ENCODE results near the gene DVL1.
A peak's percentile ranks its signal among the peaks of the same experiment; 100 is the strongest.
"Not testable (repeated sequence)": the region's sequence is repeated elsewhere in the genome, so short reads cannot be mapped to it uniquely, and the experiment has no call there.

The DVL1 gene

DNA sequence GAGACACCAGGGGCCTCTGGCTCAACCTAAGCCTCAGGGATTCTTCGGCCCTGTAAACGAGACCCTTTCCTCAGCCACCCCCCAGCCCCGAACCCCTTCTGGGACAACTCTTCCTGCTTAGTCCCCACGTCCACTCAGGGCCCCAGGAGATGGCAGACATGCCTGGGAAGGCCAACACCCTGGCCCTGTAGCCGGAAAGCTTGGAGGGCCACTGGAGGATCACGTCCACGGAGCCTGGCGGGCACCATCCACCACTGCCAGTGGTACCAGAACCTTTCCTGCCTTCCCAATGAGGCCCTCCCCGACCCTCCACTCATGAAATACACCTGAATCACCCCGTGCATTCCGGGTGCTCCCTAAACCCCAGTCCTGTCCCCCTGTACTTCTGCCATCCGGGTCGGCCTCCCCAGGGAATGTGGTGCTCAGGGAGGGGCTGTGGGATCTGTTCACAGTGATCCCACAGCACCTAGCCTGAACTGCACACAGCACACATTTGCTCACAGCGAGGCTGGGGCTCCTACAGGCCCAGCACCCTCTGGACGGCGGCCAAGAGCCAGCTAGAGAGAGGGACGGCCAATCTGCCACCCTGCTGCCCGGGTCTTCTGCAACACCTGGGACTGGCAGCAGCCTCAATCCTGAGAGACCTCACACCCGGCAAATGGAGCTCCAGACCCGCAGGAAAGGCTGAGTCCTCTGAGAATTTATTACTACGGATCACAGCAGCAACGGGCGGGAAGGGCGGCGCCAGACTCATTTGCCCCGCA lies 24.0 kb upstream of the DVL1 start:
- no peak for DNase-seq

DNA sequence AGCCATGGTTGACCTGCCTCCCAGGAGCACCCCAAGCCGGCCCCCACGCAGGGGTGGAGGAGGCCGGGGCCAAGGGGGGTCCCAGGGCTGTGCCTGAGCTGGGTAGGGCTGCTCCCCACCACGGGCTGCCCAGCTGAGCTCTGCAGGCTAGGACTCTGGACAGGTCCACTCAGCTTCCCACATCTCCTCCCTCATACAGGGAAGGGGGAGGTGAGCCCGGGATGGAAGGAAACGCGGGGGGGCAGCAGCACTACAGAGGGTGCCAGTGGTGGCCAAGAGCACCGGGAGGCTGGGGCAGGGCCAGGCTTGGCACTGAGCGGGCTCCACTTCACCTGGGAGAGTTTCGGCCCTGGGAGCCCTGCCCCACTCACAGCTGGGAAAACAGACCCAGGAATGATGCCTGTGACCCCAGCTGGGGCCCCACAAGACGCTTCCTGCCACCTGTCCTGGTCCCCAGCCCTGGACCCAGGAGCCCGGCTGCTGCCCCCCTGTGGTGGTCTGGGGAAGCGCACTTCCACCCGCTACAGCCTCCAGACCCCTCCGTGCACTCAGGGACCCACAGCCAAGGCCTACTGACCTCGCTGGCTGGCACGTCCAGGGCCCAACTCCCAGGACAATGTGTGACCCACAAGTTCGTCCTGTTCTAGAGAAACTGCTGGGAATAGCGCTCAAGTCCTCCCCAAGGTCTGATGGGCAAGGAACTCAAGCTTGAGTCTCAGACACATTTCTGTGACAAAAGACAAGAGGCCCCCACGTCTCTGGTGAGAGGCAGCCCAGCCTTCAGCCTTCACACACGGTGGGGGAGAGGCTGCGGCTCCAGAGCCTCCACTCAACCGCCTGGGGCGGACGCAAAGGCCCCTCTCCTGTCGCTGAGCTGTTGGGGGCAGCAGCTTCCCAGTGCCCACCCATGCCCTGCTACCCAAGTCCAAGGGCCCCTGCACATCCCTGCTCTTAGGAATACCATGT lies 22.8 kb upstream of the DVL1 start:
- peak; percentile 57 for DNase-seq

DNA sequence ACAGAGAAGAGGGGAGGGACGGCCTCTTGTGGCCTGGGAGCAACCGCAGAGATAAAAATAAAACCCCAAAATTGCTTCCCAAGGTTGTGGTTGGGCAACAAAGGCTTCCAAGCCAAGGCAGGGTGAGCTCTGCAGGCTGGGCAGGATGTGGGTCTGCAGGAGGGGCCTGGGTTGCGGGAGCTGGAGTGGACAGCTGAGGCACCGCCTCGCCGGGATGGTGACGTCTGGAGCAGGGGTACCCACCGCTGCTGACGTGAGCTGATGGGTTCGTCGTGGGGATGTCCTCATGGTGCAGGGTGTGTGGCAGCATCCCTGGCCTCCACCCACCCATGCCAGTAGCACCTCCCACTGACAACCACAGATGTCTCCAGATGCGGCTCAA lies 22.1 kb upstream of the DVL1 start:
- no peak for DNase-seq

DNA sequence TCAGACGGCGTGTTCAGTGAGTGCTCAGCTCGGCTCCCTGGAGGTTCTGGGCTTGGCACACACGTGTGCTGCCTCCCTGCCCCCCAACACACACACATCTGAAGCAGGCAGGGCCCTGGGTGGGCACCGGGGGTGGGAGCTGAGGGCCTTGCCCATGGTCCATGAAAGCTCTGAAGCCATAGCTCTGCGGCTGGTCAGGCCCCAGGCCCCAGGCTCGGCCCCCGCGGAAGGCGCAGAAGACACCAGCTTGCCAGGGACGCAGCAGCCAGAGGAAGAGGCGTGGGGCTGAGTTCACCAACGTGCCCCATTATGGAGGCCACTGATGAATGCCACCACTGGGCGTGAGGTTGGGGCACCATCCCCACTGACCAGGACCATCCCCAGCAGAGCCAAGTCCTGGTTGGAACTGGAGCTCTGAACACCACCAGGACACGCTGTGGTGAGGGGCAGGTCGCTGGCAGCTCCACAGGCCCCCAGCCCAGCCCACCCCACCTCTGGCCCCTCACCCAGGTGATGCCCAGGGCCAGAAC lies 21.6 kb upstream of the DVL1 start:
- DNase-seq: no peak

DNA sequence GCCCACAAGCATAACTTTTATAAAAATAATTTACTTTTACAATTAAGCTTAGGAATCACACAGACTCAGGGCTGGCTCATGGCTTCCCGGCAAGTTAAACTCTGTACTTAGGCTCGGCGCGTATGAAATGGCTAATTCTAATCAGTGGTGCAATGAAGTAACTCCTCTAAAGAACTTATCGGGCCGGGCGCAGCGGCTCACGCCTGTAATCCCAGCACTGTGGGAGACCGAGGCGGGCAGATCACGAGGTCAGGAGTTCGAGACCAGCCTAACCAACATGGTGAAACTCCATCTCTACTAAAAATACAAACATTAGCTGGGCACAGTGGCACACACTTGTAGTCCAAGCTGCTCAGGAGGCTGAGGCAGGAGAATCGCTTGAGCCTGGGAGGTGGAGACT lies 20.9 kb upstream of the DVL1 start:
- DNase-seq: not testable (repeated sequence)

DNA sequence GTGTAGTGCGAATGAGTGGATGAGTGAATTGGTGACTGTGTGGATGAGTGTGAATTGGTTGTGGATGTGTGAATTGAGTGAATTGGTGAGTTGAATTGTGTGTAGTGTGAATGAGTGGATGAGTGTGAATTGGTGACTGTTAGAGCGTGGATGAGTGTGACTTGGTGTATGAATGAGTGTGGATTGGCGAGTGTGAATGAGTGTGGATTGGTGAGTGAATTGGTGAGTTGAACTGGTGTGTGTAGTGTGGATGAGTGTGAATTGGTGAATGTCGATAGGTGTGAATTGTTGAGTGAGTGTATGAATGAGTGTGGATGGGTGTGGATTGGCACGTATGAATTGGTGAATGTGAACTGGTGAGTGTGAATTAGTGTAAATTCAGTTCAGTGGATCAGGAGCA lies 18.1 kb upstream of the DVL1 start:
- no peak for DNase-seq

DNA sequence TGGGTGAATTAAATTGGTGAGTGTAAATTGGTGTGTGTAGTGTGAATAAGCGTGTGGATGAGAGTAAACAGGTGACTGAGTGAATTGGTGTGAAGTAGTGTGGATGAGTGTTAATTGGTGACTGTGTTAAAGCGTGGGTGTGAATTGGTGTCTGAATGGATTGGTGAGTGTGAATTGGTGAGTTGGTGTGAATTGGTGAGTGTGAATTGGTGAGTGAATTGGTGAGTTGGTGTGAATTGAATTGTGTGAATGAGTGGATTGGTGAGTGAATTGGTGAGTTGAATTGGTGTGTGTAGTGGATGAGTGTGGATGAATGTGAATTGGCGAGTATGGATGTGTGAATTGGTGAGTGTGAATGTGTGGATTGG lies 17.5 kb upstream of the DVL1 start:
- no peak for DNase-seq

DNA sequence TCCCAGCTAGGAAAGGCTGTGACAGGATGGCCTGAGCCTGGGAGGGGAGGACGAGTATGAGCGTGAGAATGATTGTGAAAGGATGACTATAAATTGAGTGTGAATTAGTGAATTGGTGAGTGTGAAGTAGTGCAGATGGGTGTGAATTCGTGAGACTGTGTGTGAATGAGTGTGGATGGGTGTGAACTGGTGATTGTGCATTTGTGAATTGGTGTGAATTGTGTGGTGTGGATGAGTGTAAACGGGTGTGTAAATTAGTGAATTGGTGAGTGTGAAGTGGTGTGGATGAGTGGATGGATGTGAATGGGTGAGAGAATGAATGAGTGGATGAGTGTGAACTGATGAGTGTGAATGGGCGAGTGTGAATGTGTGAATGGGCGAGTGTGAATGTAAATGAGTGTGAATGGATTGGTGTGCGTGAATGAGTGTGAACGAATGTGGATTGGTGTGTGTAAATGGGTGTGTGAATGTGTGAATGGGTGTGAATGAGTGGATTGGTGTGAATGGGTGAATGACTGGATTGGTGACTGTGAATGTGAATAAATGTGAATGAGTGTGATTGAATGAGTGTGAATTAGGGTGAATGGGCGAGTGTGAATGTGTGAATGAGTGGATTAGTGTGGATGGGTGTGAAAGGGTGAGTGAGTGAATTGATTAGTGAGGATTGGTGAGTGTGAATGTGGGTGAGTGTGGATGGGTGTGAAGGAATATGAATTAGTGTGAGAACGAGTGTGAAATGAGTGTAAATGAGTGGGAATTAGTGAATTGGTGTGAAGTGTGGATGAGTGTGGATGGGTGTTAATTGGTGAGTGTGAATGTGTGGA lies 16.9 kb upstream of the DVL1 start:
- no peak for DNase-seq

DNA sequence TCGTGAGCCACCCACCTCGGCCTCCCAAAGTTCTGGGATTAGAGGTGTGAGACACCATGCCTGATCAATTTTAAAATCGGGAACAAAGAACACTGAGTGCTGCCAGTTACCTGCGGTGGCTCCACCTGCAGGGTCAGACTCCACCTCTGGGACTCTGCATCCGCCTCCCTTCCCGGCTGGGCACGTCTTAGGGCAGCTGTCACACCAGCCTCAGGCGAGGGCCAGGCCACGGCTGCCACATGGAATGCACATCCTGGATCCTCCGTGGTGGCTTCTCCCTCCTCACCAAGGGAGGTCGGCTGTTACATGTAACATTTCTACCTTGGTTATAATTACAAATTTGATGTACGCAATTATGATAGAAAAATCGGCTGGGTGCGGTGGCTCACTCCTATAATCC lies 15.0 kb upstream of the DVL1 start:
- DNase-seq: no peak

DNA sequence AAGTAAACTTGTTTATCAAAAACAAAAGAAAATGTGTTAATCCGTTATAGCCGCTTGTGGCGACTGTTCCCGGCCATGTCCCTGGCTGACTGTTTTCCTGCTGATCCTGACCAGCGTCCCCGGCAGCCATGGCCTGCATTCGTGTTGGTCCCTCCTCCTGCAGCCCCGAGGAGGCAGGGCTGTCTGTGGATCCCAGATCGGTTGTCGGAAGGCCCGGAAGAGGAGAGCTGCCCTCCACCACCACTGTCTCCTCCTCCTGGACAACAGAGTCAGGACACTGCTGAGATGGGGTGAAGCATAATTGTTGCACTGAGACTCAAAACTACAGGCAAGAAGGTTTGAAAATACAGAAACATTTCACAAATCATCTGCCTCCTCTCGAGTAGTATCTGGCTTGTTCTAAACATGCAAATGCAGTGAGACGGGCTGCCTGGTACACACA lies 12.8 kb upstream of the DVL1 start:
- no peak for DNase-seq

DNA sequence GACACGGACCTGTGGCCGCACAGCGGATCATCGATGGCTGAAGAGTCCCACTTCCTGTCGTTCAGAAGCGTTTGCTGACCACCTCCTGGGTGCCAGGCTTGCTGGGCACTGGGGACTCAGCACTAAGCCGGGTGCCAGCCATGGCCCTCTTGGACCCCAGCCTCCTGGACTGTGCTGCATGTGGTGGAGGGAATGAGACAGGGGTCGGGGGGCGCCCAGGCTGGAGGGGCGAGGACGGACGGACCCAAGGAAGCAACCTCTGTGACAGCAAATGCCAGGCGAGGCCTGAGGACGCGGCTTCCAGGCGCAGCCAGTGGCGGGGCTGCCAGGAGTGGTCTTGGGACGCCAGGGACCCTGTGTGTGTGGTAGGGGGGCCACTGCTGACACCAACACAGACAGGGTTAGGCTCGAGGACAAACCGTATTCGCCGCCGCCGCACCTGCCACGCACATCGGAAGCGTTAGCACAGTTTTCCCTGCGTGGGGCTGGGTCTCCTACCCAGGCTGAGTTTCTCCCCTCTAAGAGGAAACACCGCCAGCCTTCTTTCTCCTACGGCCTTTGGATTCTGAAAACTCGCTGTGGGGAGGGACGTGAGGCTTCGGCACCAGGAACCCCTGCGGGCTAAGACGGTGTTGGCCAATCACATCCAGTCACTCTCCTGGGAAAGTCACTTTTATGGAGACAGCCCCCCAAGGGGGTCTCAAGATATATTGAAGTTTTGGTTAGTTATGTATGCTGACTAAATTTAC lies 12.2 kb upstream of the DVL1 start:
- no peak for DNase-seq

DNA sequence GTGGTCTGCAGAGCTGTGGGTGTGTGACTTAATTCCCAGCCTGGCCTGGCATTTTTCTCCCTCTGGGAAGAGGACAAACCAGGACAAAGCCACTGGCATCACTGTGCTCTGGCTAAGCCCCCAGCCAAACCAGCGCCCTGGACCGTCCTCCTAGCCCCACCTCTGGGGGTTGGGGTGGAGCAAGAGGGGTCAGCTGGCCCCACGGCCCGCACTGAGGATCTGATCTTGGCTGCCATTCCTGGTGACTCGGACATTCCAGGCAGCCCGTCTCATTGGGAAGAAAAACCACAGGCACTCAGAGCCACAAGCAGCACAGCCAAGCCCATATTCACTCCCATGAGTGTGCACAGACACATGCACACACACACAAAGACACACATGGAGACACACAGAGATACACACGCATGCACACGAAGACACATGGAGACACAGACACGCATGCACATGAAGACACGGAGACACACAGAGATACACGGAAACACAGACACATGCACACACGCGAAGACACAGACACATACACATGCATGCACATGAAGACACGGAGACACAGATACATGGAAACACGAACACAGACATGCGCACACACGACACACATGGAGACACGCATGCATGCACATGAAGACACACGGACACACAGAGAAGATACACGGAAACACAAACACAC lies 11.4 kb upstream of the DVL1 start:
- no peak for DNase-seq

DNA sequence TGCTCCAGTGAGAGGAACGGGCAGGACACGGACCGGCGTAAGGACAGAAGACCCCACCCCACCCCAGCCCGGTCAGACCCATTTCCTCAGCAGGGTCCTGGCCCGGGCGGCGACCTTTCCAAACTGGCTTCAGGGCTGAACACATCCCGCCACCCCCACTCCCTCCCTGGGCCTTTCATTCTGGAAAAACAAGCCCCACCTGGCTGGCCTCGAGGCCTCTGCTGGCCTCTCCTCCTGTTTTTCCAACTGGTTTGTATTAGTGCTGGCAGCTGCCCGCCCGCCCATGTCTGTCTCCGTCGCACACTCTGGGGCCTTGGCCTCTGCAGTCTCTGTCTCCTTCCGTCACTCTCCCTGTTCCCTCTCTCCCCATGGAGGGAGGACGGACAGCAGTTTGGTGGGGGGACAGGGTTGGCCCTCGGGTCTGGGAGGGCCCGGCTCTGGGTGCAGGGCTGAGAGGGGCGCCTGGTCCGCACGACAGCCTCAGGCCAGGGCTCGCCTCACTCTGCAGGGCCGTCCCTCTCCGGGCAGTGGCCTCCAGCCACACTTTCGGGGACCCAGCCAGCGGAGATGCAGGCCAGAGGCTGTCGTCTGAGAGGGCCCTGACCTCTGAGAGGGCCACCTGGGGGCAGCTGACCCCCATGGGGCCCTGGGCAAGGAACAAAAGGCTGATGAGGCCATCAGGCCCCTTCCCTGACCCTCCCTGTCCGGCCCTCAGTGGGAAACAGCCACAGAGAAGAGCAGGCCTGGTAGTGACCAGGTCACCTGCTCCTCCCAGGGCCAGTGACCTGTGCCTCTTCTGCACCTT lies 10.6 kb upstream of the DVL1 start:
- DNase-seq: no peak

DNA sequence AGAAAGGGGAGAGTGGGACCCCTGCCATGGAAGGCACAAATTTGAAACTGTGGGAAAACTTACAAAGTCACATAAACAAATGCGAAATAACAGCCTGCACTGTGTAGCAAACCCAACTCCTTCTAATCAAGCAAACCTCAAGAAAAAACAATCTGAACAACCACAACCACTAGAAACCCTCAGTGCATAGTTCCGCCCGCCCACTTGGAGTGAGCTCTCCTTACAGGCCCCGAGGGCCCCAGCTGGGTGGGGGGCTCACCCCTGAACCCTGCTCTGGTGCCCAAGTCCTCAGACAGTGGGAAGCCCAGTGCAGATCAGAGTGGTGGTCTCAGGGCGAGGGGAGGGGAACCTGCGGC lies 10.1 kb upstream of the DVL1 start:
- DNase-seq: no peak

DNA sequence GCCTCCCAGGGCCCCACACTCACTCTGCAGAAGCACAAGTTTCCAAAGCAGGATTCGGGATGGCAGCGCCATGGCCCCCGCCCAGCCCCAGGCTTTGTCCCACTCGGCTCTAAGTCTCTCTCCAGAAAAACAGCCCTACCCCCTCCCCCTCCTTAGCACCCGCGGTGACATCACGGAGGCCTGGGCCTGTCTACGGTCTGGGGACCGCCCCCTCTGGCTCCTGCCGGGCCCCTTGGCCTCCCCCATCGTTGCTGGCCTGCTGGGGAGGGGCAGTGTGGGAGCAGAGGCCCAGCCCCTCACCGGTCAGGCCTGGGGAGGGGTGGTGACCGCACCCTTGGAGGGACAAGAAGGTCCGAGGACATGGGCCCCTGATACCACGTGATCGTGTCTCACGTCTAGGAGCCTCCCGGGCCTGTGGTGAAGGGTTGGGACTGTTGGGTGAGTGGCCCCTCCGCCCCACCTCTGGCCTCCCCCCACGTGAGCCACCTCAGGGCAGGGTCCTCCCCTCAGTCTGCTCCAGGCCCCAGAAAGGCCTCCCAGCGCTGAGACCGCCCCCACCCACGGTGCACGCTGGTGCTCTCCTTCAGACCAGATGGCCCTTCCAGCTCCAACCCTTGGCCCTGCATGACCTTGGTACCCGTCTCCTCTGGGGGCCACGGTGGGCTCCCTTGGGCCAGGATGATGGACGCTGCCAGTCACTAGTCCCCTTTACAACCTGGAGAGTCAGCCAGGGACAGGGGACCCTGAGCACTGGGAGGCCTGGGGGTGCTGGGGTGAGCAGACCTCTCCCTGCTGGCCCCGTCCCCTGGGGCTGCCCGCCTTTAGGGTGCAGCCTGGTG lies 9.4 kb upstream of the DVL1 start, which contains the start of gene MXRA8:
Gene MXRA8, minus strand, starts transcription at position 123 of the 839 bp plus-strand sequence. Its CDS starts 51 bp downstream, at position 72.
- DNase-seq: no peak

DNA sequence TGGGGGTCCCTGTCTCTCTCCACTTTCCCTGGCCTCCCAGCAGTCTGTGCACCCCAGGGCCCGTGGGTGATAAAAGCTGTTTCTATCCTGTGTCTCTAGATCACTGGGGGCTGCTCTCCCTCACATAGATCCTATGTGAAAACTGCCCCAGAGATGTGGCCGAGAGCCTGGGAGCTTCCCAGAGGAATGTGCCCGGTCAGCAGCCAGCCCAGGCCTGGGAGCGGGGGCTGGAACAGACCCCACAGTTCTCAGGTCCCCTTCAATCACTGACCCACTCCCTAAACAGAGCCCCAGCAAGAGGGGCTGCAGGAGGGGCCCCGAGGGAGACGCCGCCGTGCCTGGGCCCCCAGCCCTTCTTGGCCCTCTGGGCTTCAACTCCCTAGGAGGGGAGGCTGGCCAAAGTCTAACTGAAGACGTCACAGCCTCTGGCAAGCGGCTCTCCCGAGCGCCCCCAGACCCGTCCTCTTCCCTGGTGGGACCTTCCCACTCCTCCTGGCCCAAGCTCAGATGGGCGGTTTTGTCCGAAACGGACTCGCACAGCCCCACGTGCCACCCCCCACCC lies 8.7 kb upstream of the DVL1 start:
- DNase-seq: no peak

DNA sequence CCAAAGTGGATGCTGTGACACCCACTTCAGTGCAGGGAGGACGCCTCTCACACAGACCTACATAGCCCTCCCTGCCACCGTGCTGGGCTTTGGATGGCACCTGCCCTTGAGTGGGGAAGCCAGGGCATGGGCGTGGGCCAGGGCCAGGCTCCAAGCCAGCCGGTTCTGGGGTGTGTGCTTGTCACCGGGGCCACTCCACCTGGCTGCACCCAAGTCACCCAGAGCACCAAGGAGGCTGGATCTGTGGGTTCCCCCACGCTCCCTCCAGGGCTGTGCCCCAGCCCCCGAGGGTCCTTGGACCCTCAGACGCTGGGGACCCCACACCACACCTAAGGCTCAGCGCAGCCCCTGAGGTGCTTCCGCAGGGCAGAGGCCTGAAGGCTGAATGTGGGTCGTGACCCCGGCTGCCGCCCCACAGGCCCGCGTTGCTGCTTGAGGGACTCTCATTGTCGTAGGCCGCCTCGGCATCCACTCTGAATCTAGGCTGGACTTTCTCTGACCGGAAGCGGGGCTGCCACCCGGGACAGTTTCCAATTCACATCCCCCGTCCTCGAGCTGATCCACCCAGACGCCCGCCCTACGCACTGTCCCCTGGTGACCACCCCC lies 7.7 kb upstream of the DVL1 start:
- DNase-seq: no peak

DNA sequence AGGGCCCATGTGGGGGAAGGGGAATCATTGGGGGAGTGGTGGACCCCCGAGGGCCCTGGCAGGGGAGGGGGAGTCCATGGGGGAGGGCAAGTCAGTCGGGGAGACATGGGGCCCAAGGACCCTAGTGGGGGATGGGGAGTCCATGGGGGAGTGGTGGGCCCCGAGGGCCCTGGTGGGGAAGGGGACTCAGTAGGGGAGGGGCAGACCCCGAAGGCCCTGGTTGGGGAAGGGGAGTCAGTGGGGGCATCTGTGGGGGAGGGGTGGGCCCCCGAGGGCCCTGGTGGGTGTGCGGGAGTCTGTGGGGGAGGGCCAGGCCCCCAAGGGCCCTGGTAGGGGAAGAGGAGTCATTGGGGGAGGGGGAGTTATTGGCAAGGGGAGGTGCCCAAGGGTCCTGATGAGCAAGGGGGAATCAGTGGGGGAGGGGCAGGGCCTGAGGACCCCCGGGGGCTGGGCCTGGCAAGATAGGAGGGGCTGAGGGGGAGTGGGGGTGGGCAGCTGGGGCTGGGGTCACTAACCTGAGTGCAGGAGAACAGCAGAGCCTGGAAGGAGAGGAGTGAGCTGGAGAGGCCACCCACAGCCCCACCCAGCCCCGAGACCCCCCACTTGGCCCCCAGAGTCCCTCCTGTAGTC lies 7.1 kb upstream of the DVL1 start:
- no peak for DNase-seq

DNA sequence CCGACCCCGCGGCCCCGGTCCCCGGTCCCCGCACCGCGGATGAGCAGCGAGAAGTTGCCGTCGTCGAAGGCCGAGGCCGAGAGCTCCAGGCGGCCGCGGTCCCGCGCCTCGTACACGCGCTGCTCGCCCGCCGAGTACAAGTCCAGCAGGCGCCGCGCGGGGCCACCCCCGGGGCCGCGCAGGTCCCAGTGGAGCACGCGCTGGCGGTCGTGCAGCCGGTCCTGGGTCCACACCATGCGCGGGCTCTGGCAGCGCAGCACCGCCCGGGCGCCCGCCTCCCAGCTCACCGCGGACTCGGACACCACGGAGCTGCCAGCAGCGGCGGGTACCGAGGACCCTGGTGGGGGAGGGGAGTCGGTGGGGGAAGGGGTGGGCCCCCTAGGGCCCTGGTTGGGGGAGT lies 6.2 kb upstream of the DVL1 start:
- no peak for DNase-seq
